Measurements from ENCODE around the gene FOXL3. TPM values are rescaled to one million over a fixed set of nuclear protein-coding genes. Genes with fewer than 3 reads are reported as not detected.

FOXL3 gene
- total RNA-seq, 1 experiment from 2014 or later, result not detected

DNA sequence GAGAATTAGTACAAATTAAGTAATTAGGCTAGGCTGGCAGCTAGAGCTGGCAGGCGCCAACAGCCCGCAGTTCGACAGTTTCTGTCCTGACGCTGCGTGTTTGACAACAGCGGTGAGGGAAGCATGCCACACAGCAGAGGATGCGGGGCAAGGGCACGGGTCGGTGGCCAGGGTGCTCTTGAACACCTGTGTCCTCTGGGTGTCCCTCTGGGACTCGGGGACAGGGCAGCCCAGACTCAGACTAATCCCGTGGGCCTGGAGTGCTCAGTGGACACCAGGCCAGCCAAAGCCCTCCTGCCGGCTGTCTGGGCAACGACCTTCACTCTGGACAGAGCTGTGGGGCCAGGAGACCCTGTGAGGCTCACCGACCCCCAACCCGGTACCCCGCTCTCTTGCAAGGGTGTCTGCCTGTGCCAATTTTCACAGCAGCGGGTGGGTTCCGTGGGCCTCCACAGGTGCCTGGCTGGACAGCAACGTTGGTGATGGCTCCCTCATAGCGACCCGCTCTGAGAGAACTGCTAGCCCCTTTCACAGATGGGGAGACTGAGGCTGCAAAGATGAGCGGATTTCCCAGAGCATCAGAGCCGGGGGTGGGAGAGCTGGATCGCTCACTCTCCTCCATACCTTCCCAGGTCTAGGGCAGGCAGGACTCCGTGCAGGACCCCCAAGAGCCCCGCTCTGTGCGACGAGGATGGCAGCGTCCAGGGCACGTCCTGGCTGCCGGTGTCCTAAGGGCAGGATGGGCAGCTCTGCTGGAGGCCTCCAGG, 48.5 kb downstream of the FOXL3 start:
- Mint-ChIP-seq H3K9me3 (ENCODE audit: low read depth, unreplicated experiment) (peaks cover 8% of the 10 kb centered on the region), H3K27me3 (ENCODE audit: unreplicated experiment) (peaks cover 77% of the 10 kb centered on the region), H3K4me3 (ENCODE audit: low read depth, unreplicated experiment) (no peak overlapping the region), H3K27ac (ENCODE audit: unreplicated experiment) (no peak overlapping the region), H3K36me3 (ENCODE audit: insufficient read depth, unreplicated experiment) (peaks cover 12% of the 10 kb centered on the region), H3K4me1 (ENCODE audit: low read depth, unreplicated experiment) (peaks cover 26% of the 10 kb centered on the region)
- BruUV-seq (replicated peaks), result no TSS peak
- TF ChIP-seq, protein P1, sequence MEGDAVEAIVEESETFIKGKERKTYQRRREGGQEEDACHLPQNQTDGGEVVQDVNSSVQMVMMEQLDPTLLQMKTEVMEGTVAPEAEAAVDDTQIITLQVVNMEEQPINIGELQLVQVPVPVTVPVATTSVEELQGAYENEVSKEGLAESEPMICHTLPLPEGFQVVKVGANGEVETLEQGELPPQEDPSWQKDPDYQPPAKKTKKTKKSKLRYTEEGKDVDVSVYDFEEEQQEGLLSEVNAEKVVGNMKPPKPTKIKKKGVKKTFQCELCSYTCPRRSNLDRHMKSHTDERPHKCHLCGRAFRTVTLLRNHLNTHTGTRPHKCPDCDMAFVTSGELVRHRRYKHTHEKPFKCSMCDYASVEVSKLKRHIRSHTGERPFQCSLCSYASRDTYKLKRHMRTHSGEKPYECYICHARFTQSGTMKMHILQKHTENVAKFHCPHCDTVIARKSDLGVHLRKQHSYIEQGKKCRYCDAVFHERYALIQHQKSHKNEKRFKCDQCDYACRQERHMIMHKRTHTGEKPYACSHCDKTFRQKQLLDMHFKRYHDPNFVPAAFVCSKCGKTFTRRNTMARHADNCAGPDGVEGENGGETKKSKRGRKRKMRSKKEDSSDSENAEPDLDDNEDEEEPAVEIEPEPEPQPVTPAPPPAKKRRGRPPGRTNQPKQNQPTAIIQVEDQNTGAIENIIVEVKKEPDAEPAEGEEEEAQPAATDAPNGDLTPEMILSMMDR (IDR thresholded peaks at IDR 0.05; ENCODE audit: unreplicated experiment), result no peak
- intact Hi-C loops (cut with micrococcal nuclease; ENCODE audit: unreplicated experiment), result no loop called here
- DNase-seq, result no peak
- CTCF ChIA-PET, result no interaction called here

DNA sequence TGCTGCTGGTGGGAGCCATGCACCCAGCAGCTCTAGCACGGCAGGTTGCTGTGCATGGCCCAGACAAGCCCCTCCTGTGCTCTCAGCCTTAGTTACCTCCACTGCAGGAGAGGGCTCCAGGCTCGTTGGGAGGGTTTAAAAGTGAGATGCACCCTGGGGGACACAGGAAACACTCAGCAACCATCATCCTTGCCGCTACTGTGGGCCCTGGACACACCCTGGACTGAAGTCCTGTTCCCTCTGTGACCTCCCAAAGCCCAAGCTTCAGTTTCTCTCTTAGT, 49.0 kb downstream of the FOXL3 start:
- H3K4me3 Mint-ChIP-seq (ENCODE audit: low read depth, unreplicated experiment), result no peak overlapping the region
- peaks cover 25% of the 10 kb centered on the region for H3K4me1 Mint-ChIP-seq (ENCODE audit: low read depth, unreplicated experiment)
- TF ChIP-seq, protein P1 (IDR thresholded peaks at IDR 0.05; ENCODE audit: unreplicated experiment), result no peak
- H3K36me3 Mint-ChIP-seq (ENCODE audit: insufficient read depth, unreplicated experiment), result peaks cover 12% of the 10 kb centered on the region
- CTCF ChIA-PET, result no interaction called here
- H3K27me3 Mint-ChIP-seq (ENCODE audit: unreplicated experiment), result peaks cover 77% of the 10 kb centered on the region
- BruUV-seq (replicated peaks), result no TSS peak
- intact Hi-C loops (cut with micrococcal nuclease; ENCODE audit: unreplicated experiment), result no loop called here
- no peak overlapping the region for H3K27ac Mint-ChIP-seq (ENCODE audit: unreplicated experiment)
- no peak for DNase-seq
- H3K9me3 Mint-ChIP-seq (ENCODE audit: low read depth, unreplicated experiment), result peaks cover 8% of the 10 kb centered on the region

DNA sequence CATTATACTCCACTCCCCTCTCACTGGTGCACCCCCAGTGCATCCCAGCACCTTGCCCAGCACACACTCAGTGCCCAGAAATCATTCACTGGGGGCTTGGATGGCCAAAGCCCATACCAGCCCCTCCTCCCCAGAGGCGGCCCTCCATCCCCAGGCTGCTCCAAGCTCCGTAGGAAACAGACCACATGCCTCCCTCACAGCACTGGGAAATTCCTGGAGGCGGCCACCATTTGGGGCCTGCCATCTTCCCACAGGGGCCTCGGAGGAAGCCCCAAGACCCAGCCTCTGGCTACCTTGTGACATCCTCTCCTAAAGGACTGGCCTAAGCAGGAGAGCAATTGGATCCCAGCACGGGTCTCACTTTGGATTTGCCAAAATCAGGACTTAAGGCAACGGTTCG, 49.7 kb downstream of the FOXL3 start:
- no TSS peak for BruUV-seq (replicated peaks)
- Mint-ChIP-seq H3K4me1 (ENCODE audit: low read depth, unreplicated experiment) (peaks cover 20% of the 10 kb centered on the region), H3K9me3 (ENCODE audit: low read depth, unreplicated experiment) (peaks cover 7% of the 10 kb centered on the region), H3K27me3 (ENCODE audit: unreplicated experiment) (peaks cover 77% of the 10 kb centered on the region), H3K4me3 (ENCODE audit: low read depth, unreplicated experiment) (no peak overlapping the region), H3K27ac (ENCODE audit: unreplicated experiment) (no peak overlapping the region), H3K36me3 (ENCODE audit: insufficient read depth, unreplicated experiment) (peaks cover 12% of the 10 kb centered on the region)
- intact Hi-C loops (cut with micrococcal nuclease; ENCODE audit: unreplicated experiment), result no loop called here
- TF ChIP-seq, protein P1 (IDR thresholded peaks at IDR 0.05; ENCODE audit: unreplicated experiment), result no peak
- no peak for DNase-seq
- CTCF ChIA-PET, result no interaction called here

DNA sequence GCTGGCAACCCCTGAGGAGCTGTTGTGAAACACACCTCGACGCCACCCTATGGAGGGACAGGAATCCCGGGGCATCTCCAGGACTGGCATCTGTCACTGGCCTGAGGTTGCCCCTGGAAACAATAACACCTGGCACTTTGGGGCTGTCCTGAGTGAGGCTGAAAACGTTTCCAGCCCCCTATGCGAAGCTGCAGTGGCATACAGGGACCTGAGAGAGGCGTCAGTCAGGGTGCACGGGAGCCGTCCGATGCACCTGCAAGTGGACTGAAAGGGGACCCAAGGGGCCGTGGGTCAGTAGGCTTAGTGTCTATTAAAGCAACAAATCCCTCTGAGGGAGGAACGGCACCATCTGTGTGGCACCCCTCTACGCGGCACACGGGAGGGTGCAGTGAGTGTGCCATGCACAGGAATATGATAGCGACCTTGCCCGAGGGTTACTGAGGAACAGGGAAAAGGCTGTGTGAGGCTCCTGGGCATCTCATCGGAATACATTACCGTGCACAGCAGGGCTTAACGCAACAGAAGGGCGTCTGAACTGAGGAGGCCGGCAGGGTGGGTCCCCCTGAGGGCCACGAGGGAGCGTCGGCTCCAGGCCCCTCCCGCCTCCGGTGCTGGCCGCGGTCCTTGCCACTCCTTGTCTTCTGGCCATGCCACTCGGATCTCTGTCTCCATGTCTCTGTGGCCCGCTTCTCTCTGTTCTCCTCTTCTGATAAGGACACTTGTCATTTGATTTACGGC, 50.4 kb downstream of the FOXL3 start:
- Mint-ChIP-seq H3K4me3 (ENCODE audit: low read depth, unreplicated experiment) (no peak overlapping the region), H3K4me1 (ENCODE audit: low read depth, unreplicated experiment) (peaks cover 16% of the 10 kb centered on the region), H3K27me3 (ENCODE audit: unreplicated experiment) (peaks cover 76% of the 10 kb centered on the region), H3K27ac (ENCODE audit: unreplicated experiment) (no peak overlapping the region), H3K36me3 (ENCODE audit: insufficient read depth, unreplicated experiment) (peaks cover 8% of the 10 kb centered on the region), H3K9me3 (ENCODE audit: low read depth, unreplicated experiment) (peaks cover 2% of the 10 kb centered on the region)
- CTCF ChIA-PET, result no interaction called here
- DNase-seq, result no peak
- intact Hi-C loops (cut with micrococcal nuclease; ENCODE audit: unreplicated experiment), result no loop called here
- TF ChIP-seq, protein P1 (IDR thresholded peaks at IDR 0.05; ENCODE audit: unreplicated experiment), result no peak
- BruUV-seq (replicated peaks), result no TSS peak

Other genes starting within 250 kb of the FOXL3 start
- 4.9 and 9.1 TPM in 2 replicates for gene FAM20C, start 97.6 kb upstream of the FOXL3 start, total RNA-seq (2022)
- gene PDGFA, start 229.7 kb downstream of the FOXL3 start, total RNA-seq (2022), result 4.5 and 6.4 TPM in 2 replicates

Measured in Calu3 (cell line).